Hepatocyte (in vitro differentiated cells): ENCODE results near the gene GHRL. TPM values are rescaled to one million over a fixed set of nuclear protein-coding genes. Genes with fewer than 3 reads are reported as not detected.

ENCODE experiments used
- DNase-seq: peaks from one replicate; pipeline ENCODE4 v3.0.0-alpha.2; 2016; ENCODE audit warnings: low spot score
- H2AFZ ChIP-seq: fragments of 200-600 bp; sonication (generic); 2 replicates; pipeline ENCODE4 v1.6.0; 2016; ENCODE audit warnings: antibody characterized with exemption, mild to moderate bottlenecking
- H3K27ac ChIP-seq: fragments of 200-600 bp; sonication (generic); 2 replicates; pipeline ENCODE4 v1.5.1; 2016; ENCODE audit warnings: mild to moderate bottlenecking
- H3K27me3 ChIP-seq: fragments of 200-600 bp; sonication (generic); 2 replicates; pipeline ENCODE4 v1.6.1; 2016
- H3K36me3 ChIP-seq: fragments of 200-600 bp; sonication (generic); replicated peaks from 2 replicates; pipeline ENCODE4 v1.5.1; 2016; ENCODE audit warnings: low read depth; ENCODE audit not compliant: insufficient read depth
- H3K4me1 ChIP-seq: fragments of 200-600 bp; sonication (generic); 2 replicates; pipeline ENCODE4 v1.5.1; 2016; ENCODE audit warnings: mild to moderate bottlenecking, moderate library complexity; ENCODE audit not compliant: insufficient read depth
- H3K4me2 ChIP-seq: fragments of 200-600 bp; sonication (generic); 2 replicates; pipeline ENCODE4 v1.6.0; 2016
- H3K4me3 ChIP-seq: fragments of 200-600 bp; sonication (generic); 2 replicates; pipeline ENCODE4 v1.5.1; 2016; ENCODE audit warnings: mild to moderate bottlenecking
- H3K79me2 ChIP-seq: fragments of 200-600 bp; sonication (generic); 2 replicates; pipeline ENCODE4 v1.6.0; 2017; ENCODE audit warnings: mild to moderate bottlenecking
- H3K9me2 ChIP-seq: fragments of 200-600 bp; sonication (generic); replicated peaks from 2 replicates; pipeline ENCODE4 v1.6.0; 2017; ENCODE audit warnings: mild to moderate bottlenecking; ENCODE audit not compliant: insufficient read depth
- H3K9me3 ChIP-seq: fragments of 200-600 bp; sonication (generic); 2 replicates; pipeline ENCODE4 v1.5.1; 2016; ENCODE audit warnings: low read depth, mild to moderate bottlenecking
- H4K20me1 ChIP-seq: fragments of 200-600 bp; sonication (generic); 2 replicates; pipeline ENCODE4 v1.6.0; 2016; ENCODE audit warnings: mild to moderate bottlenecking; ENCODE audit not compliant: insufficient read depth, poor library complexity, severe bottlenecking
- CTCF ChIP-seq: fragments of 200-600 bp; sonication (generic); IDR thresholded peaks from 2 replicates; pipeline ENCODE4 v1.5.1; 2016; ENCODE audit warnings: antibody characterized with exemption, mild to moderate bottlenecking; ENCODE audit not compliant: poor library complexity
- EZH2 ChIP-seq: fragments of 200-600 bp; sonication (generic); IDR thresholded peaks from 2 replicates; pipeline ENCODE4 v1.6.1; 2016; ENCODE audit warnings: antibody characterized with exemption, mild to moderate bottlenecking, borderline replicate concordance
- EZH2phosphoT487 ChIP-seq: fragments of 200-600 bp; sonication (generic); IDR thresholded peaks from one replicate; pipeline ENCODE4 v1.6.1; 2018; ENCODE audit warnings: antibody characterized with exemption, mild to moderate bottlenecking, low read depth, moderate library complexity; ENCODE audit not compliant: unreplicated experiment, severe bottlenecking
- WGBS: methylation state at CpG from one replicate; pipeline ENCODE4 v1.1.6; 2016; ENCODE audit warnings: low lambda C conversion rate; ENCODE audit errors: missing lambda C conversion rate; 5-methylcytosine and 5-hydroxymethylcytosine counted together
- polyA plus RNA-seq: library from polyadenylated mRNA; unstranded; fragments of >200 nt; fragmentation: Nextera tagmentation; extraction: Ambion mirVana; gene quantifications from 2 replicates; pipeline ENCODE4 v1.2.1, GENCODE V29; 2016
- total RNA-seq: library from RNA; depleted of rRNA; stranded (reverse); fragments of >200 nt; gene quantifications from 2 replicates; pipeline ENCODE4 v1.2.3, GENCODE V29; 2014

The GHRL gene
- total and polyA plus RNA-seq, 2 experiments from 2014 or later, result 11.3 to 12.4 TPM

- no peaks in the 10 kb centered on the region for H3K36me3 ChIP-seq
- 97% methylated on average over 9 of the region's 9 CpGs for WGBS
- no peak for TF ChIP-seq CTCF
- no peak for TF ChIP-seq EZH2phosphoT487
- TF ChIP-seq EZH2, result no peak
- no peaks in the 10 kb centered on the region for H3K9me2 ChIP-seq
- no peaks in the 10 kb centered on the region for H3K79me2 ChIP-seq
- no peak overlapping the region for H3K4me3 ChIP-seq
- H3K4me1 ChIP-seq, result no peaks in the 10 kb centered on the region
- no peak overlapping the region for H2AFZ ChIP-seq
- H3K27me3 ChIP-seq, result no peaks in the 10 kb centered on the region
- H3K9me3 ChIP-seq, result no peaks in the 10 kb centered on the region
- no peaks in the 10 kb centered on the region for H4K20me1 ChIP-seq
- DNase-seq, result no peak
- H3K27ac ChIP-seq, result no peak overlapping the region
- no peak overlapping the region for H3K4me2 ChIP-seq
These were observed 8.3 kb downstream of the GHRL start for GRCh38 chr3:10284496-10284895.

GRCh38 chr3:10283638-10284037, 9.1 kb downstream of the GHRL start:
- Histone ChIP-seq H4K20me1 (no peaks in the 10 kb centered on the region), H3K9me3 (no peaks in the 10 kb centered on the region), H2AFZ (no peak overlapping the region), H3K27ac (no peak overlapping the region), H3K4me3 (no peak overlapping the region), H3K36me3 (no peaks in the 10 kb centered on the region), H3K9me2 (no peaks in the 10 kb centered on the region), H3K79me2 (no peaks in the 10 kb centered on the region), H3K4me2 (no peak overlapping the region), H3K27me3 (no peaks in the 10 kb centered on the region), H3K4me1 (no peaks in the 10 kb centered on the region)
- DNase-seq, result no peak
- WGBS, result 85% methylated on average over 5 of the region's 5 CpGs
- no peak for TF ChIP-seq EZH2
- TF ChIP-seq CTCF, result no peak
- TF ChIP-seq EZH2phosphoT487, result no peak

DNA sequence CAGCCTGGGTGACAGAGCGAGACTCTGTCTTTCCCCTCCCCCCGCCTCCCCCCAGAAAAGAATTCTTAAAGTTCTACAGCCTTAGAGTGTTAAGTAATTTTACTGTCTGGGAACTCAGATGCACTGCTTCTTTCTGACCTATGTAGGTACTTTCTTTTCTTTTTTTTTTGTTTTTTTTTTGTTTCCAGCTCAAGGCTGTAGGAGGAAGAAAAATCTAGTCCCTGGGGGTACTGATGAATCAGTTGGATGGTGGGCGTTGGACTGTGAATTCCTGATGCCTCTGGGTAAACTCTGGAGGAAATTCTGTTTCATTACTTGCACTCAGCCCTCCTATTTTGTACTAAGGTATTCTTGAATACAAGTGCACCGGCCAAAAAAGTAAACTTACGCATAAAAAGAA, 10.8 kb downstream of the GHRL start:
- no peak for TF ChIP-seq EZH2phosphoT487
- no peak for TF ChIP-seq CTCF
- no peak for TF ChIP-seq EZH2
- Histone ChIP-seq H3K4me1 (no peaks in the 10 kb centered on the region), H3K9me3 (no peaks in the 10 kb centered on the region), H2AFZ (no peak overlapping the region), H4K20me1 (peaks cover 4% of the 10 kb centered on the region), H3K4me2 (no peak overlapping the region), H3K36me3 (no peaks in the 10 kb centered on the region), H3K27me3 (no peaks in the 10 kb centered on the region), H3K27ac (no peak overlapping the region), H3K4me3 (no peak overlapping the region), H3K9me2 (no peaks in the 10 kb centered on the region), H3K79me2 (peaks cover 5% of the 10 kb centered on the region)
- WGBS, result 98% methylated on average over 5 of the region's 5 CpGs
- DNase-seq, result no peak

DNA sequence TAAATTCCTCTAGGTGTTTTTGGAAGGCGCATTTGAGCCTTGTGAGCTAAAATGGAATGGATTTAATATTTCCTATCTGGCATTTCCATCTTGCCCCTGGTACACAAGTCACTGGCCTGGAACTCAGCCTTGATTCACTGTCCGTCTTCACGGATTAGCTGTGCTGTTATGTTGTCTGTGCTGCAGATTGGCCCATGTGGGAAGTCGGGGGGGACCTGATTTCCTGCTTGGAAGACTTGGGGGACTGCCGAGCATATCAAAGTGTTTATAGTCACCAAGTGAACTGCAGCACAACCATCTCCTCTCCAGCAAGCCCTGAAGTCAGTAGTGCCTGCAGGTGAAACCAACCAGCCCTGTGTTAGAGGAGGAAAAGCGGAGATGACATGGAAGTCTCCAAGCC, 12.2 kb downstream of the GHRL start:
- Histone ChIP-seq H3K79me2 (peaks cover 16% of the 10 kb centered on the region), H3K9me2 (no peaks in the 10 kb centered on the region), H3K4me3 (no peak overlapping the region), H2AFZ (no peak overlapping the region), H3K4me2 (no peak overlapping the region), H3K9me3 (no peaks in the 10 kb centered on the region), H3K27me3 (no peaks in the 10 kb centered on the region), H3K36me3 (no peaks in the 10 kb centered on the region), H4K20me1 (peaks cover 5% of the 10 kb centered on the region), H3K4me1 (no peaks in the 10 kb centered on the region), H3K27ac (no peak overlapping the region)
- no peak for DNase-seq
- WGBS, result 95% methylated on average over 6 of the region's 6 CpGs
- no peak for TF ChIP-seq EZH2
- TF ChIP-seq EZH2phosphoT487, result no peak
- no peak for TF ChIP-seq CTCF
